A673 (cell line): ENCODE data around the gene NTSR2. TPM values are rescaled to one million over a fixed set of nuclear protein-coding genes. Genes with fewer than 3 reads are reported as not detected.

Experiments used
- BruUV-seq: library from RNA; stranded (reverse); fragments of 400-500 nt; replicated peaks from 2 replicates; lab custom pipeline; 2021; lab: Mats Ljungman, UMichigan
- CTCF ChIA-PET: fragments of 300-600 bp; sonication (Branson Sonifier 250); formaldehyde crosslinking; loops from one replicate; lab custom pipeline; 2022; ENCODE audit warnings: antibody characterized with exemption; lab: Charles Lee
- POLR2A ChIA-PET: fragments of 300-600 bp; sonication (Branson Sonifier 250); formaldehyde crosslinking; loops from one replicate; lab custom pipeline; 2022; ENCODE audit warnings: antibody characterized with exemption; ENCODE audit not compliant: low non-redundant PET; lab: Charles Lee
- DNase-seq: peaks from one replicate; pipeline ENCODE4 v3.0.0-alpha.2; 2015; ENCODE audit warnings: low spot score
- H3K27ac ChIP-seq: fragments of 200-600 bp; sonication (generic); 2 replicates; pipeline ENCODE4 v1.5.1; 2016; ENCODE audit warnings: mixed run types, low read depth, mild to moderate bottlenecking, mixed read lengths, antibody characterized with exemption, low read length; ENCODE audit not compliant: poor library complexity, severe bottlenecking
- H3K27me3 ChIP-seq: fragments of 200-600 bp; sonication (generic); replicated peaks from 2 replicates; pipeline ENCODE4 v1.6.1; 2017; ENCODE audit warnings: mixed run types, low read depth, mild to moderate bottlenecking, mixed read lengths, antibody characterized with exemption, low read length; ENCODE audit not compliant: insufficient read depth, poor library complexity
- H3K36me3 ChIP-seq: fragments of 200-600 bp; sonication (generic); 2 replicates; pipeline ENCODE4 v1.6.1; 2016; ENCODE audit warnings: mixed run types, mild to moderate bottlenecking, mixed read lengths, antibody characterized with exemption, low read length; ENCODE audit not compliant: insufficient read depth, poor library complexity, severe bottlenecking
- H3K4me1 ChIP-seq: fragments of 200-600 bp; sonication (generic); 2 replicates; pipeline ENCODE4 v1.6.1; 2017; ENCODE audit warnings: mixed run types, mild to moderate bottlenecking, mixed read lengths, antibody characterized with exemption, low read length; ENCODE audit not compliant: insufficient read depth, poor library complexity, severe bottlenecking
- H3K4me3 ChIP-seq: fragments of 200-600 bp; sonication (generic); 2 replicates; pipeline ENCODE4 v1.5.1; 2016; ENCODE audit warnings: low read depth, mixed run types, mild to moderate bottlenecking, mixed read lengths, low read length; ENCODE audit not compliant: poor library complexity, severe bottlenecking
- H3K9me3 ChIP-seq: fragments of 200-600 bp; sonication (generic); 2 replicates; pipeline ENCODE4 v1.6.1; 2016; ENCODE audit warnings: mixed run types, low read depth, mild to moderate bottlenecking, mixed read lengths, antibody characterized with exemption, low read length; ENCODE audit not compliant: poor library complexity, severe bottlenecking
- CTCF ChIP-seq: fragments of 300-800, 200-600 bp; sonication (generic); conservative IDR thresholded peaks from 2 replicates; pipeline ENCODE4 v1.5.1; 2017; ENCODE audit warnings: low read depth, mild to moderate bottlenecking, antibody characterized with exemption, low read length, moderate library complexity, mixed read lengths
- EZH2 ChIP-seq: fragments of 200-600 bp; sonication (generic); IDR thresholded peaks from 2 replicates; pipeline ENCODE4 v1.6.1; 2017; ENCODE audit warnings: borderline replicate concordance, low read depth, mild to moderate bottlenecking, mixed read lengths, antibody characterized with exemption, low read length; ENCODE audit not compliant: poor library complexity, severe bottlenecking
- intact Hi-C: fragments of 100-400 bp; cut with micrococcal nuclease; formaldehyde crosslinking; loops from one replicate; pipeline ENCODE4 v1.10.0; 2022; ENCODE audit not compliant: unreplicated experiment
- total RNA-seq: library from RNA; stranded (reverse); gene quantifications from 2 replicates; pipeline ENCODE4 v1.2.3, GENCODE V29; 2021

The NTSR2 gene
- total RNA-seq, 1 experiment from 2014 or later: not detected

DNA sequence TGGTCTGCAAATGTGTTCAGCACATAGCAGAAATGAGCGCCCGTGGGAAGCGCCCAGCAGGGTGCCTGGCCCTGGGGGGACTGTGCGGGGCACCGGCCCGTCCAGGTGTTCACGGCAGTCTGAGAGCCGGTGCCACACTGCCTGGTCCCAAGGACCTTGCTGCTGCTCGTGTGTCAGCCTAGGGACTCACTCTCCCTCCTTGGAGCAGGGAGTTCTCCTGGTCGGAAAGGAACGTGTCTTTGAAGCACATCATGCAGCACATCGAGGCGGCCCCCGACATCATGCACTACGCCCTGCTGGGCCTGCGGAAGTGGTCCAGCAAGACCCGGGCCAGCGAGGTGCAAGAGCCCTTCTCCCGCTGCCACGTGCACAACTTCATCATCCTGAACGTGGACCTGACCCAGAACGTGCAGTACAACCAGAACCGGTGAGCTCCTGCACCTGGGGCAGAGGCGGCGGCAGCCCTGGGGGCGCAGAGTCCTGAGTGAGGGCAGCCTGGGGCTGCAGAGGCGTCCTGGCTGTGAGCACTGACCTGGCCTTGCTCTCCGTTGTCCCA lies 36.0 kb downstream of the NTSR2 start:
- no peak for DNase-seq
- BruUV-seq: no TSS peak
- POLR2A ChIA-PET: no interaction called here
- TF ChIP-seq EZH2: no peak
- TF ChIP-seq CTCF: no peak
- H3K36me3 ChIP-seq: no peaks in the 10 kb centered on the region
- no peaks in the 10 kb centered on the region for H3K4me1 ChIP-seq
- intact Hi-C loops: no loop called here
- H3K9me3 ChIP-seq: no peaks in the 10 kb centered on the region
- H3K27ac ChIP-seq: no peak overlapping the region
- H3K4me3 ChIP-seq: no peak overlapping the region
- CTCF ChIA-PET: no interaction called here
- H3K27me3 ChIP-seq: no peaks in the 10 kb centered on the region

DNA sequence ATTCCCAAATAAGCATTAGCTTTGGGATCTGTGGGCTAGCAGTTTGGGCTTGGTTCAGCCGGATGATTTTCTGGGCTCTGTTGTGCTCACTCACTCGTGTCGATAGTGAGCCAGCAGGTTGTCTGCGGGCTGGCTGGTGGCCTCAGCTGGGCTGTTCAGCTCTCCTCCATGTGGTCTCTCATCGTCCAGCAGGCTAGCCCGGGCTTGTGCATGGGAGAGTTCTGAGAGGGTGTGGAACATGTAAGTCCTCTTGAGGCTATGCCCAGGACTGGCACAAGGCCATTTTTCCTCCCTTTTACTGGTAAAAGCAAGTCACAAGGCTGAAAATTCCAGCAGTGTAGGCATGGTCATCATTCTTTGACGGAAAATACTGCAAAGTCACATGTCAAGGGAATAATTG lies 38.5 kb downstream of the NTSR2 start:
- Histone ChIP-seq H3K27ac (no peak overlapping the region), H3K4me3 (no peak overlapping the region), H3K27me3 (no peaks in the 10 kb centered on the region), H3K36me3 (no peaks in the 10 kb centered on the region), H3K9me3 (no peaks in the 10 kb centered on the region), H3K4me1 (no peaks in the 10 kb centered on the region)
- TF ChIP-seq EZH2 (no peak), CTCF (no peak)
- CTCF ChIA-PET: no interaction called here
- BruUV-seq: no TSS peak
- intact Hi-C loops: no loop called here
- POLR2A ChIA-PET: no interaction called here
- no peak for DNase-seq

DNA sequence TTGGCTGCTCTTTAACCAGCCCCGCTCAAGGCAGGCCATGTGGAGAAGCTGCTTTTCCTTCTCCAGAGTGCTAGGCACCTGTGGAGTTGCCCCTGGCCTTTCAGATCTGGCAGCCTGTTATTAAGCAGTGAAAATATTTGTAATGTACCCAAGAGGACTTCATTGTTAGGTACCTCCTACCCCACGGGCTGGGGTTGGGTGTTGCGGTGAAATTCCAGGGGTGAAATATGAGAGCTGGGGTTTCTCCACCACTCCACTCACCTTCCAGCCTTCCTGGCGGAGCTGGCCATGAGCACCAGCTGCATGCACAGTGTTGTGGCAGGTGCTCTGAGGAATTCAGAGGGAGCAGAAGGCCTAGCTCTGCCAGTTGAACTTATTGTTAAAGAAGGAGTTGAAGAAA lies 39.1 kb downstream of the NTSR2 start:
- Histone ChIP-seq H3K27ac (no peak overlapping the region), H3K4me1 (no peaks in the 10 kb centered on the region), H3K27me3 (no peaks in the 10 kb centered on the region), H3K9me3 (no peaks in the 10 kb centered on the region), H3K36me3 (no peaks in the 10 kb centered on the region), H3K4me3 (no peak overlapping the region)
- BruUV-seq: no TSS peak
- CTCF ChIA-PET: no interaction called here
- POLR2A ChIA-PET: no interaction called here
- intact Hi-C loops: no loop called here
- TF ChIP-seq EZH2: no peak
- no peak for TF ChIP-seq CTCF
- no peak for DNase-seq
